Progenitor cell of endocrine pancreas (in vitro differentiated cells): Measurements from ENCODE around the gene KIAA1549. TPM values are rescaled to one million over a fixed set of nuclear protein-coding genes. Genes with fewer than 3 reads are reported as not detected.
A peak's percentile ranks its signal among the peaks of the same experiment; 100 is the strongest.

ENCODE experiments used
- DNase-seq: peaks from one replicate; pipeline ENCODE4 v3.0.0; 2021; ENCODE audit warnings: low spot score; ENCODE audit not compliant: unreplicated experiment
- H3K27ac Mint-ChIP-seq: 2 replicates; pipeline ENCODE4 v1.8.0; 2021; ENCODE audit warnings: mild to moderate bottlenecking, moderate library complexity, mixed read lengths
- H3K27me3 Mint-ChIP-seq: 2 replicates; pipeline ENCODE4 v1.8.0; 2021; ENCODE audit warnings: mixed read lengths
- H3K36me3 Mint-ChIP-seq: 2 replicates; pipeline ENCODE4 v1.8.0; 2022; ENCODE audit warnings: mixed read lengths; ENCODE audit not compliant: insufficient read depth
- H3K4me1 Mint-ChIP-seq: 2 replicates; pipeline ENCODE4 v1.8.0; 2021; ENCODE audit warnings: low read depth, mixed read lengths
- H3K4me3 Mint-ChIP-seq: 2 replicates; pipeline ENCODE4 v1.8.0; 2021; ENCODE audit warnings: low read depth, mild to moderate bottlenecking, moderate library complexity, mixed read lengths
- H3K9me3 Mint-ChIP-seq: 2 replicates; pipeline ENCODE4 v1.8.0; 2021; ENCODE audit warnings: low read depth, mixed read lengths
- total RNA-seq: library from RNA; stranded (reverse); gene quantifications from 2 replicates; pipeline ENCODE4 v1.2.1, GENCODE V29; 2021
- TF ChIP-seq, protein P1 (sequence below): fragments of 200-600 bp; sonication (generic); IDR thresholded peaks from one replicate; pipeline ENCODE4 v1.5.0; 2021; ENCODE audit warnings: antibody characterized with exemption, mild to moderate bottlenecking; ENCODE audit not compliant: unreplicated experiment

The KIAA1549 gene
- total RNA-seq, 1 donor from 2014 or later: 45.8 TPM

- TF ChIP-seq, protein P1, sequence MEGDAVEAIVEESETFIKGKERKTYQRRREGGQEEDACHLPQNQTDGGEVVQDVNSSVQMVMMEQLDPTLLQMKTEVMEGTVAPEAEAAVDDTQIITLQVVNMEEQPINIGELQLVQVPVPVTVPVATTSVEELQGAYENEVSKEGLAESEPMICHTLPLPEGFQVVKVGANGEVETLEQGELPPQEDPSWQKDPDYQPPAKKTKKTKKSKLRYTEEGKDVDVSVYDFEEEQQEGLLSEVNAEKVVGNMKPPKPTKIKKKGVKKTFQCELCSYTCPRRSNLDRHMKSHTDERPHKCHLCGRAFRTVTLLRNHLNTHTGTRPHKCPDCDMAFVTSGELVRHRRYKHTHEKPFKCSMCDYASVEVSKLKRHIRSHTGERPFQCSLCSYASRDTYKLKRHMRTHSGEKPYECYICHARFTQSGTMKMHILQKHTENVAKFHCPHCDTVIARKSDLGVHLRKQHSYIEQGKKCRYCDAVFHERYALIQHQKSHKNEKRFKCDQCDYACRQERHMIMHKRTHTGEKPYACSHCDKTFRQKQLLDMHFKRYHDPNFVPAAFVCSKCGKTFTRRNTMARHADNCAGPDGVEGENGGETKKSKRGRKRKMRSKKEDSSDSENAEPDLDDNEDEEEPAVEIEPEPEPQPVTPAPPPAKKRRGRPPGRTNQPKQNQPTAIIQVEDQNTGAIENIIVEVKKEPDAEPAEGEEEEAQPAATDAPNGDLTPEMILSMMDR: no peak
- DNase-seq: no peak
- Mint-ChIP-seq H3K9me3 (no peaks in the 10 kb centered on the region), H3K4me1 (peaks cover 6% of the 10 kb centered on the region), H3K27me3 (no peaks in the 10 kb centered on the region), H3K27ac (peak overlapping the region; percentile 7), H3K4me3 (no peak overlapping the region), H3K36me3 (peaks cover 23% of the 10 kb centered on the region)
Measured at GRCh38 chr7:138918176-138918575, 63.0 kb downstream of the KIAA1549 start.

DNA sequence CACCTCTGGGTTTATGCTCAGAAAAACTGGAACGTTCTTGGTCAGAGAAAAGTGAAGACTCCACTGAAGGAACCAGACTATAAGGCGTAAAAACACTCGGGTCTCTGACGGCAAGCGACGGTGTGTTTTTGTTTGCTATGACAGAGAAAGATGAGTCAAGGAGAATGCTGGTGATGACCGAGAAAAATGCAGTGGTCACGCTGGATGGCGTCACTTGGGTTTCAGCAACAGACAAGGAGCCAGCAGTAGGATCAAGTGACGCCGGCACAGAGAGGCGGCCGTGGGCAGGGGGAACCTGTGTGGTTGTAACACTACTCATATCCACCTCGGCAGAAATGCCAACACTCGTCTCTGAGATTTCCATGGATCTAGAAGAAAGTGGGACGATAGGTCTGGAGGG lies 63.4 kb downstream of the KIAA1549 start:
- Mint-ChIP-seq H3K27me3 (no peaks in the 10 kb centered on the region), H3K36me3 (peaks cover 22% of the 10 kb centered on the region), H3K9me3 (no peaks in the 10 kb centered on the region), H3K4me3 (no peak overlapping the region), H3K4me1 (peaks cover 6% of the 10 kb centered on the region), H3K27ac (no peak overlapping the region)
- no peak for DNase-seq
- TF ChIP-seq, protein P1: no peak

DNA sequence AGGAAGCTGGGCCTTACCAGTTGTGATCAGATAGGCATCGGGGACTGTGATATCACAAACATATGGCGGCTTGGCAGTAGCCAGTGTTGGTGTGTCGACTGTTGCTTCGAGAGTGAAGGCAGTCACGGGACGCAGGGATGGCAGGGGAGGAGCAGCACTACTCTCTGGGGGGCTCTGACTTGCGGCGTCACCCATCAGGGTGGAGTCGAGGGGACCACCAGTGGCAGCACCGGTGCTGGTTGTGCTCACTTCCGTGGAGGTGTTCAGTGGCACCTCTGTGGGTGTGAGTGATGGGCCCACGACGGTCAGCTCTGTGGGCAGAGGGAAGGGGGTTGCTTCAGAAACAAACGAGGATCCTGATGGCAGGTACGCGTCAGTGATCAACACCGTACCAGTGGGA lies 64.5 kb downstream of the KIAA1549 start:
- H3K4me3 Mint-ChIP-seq: no peak overlapping the region
- no peak for DNase-seq
- TF ChIP-seq, protein P1: no peak
- H3K36me3 Mint-ChIP-seq: peaks cover 25% of the 10 kb centered on the region
- no peaks in the 10 kb centered on the region for H3K9me3 Mint-ChIP-seq
- peaks cover 6% of the 10 kb centered on the region for H3K4me1 Mint-ChIP-seq
- no peaks in the 10 kb centered on the region for H3K27me3 Mint-ChIP-seq
- H3K27ac Mint-ChIP-seq: no peak overlapping the region

GRCh38 chr7:138916275-138916674 lies 64.9 kb downstream of the KIAA1549 start:
- no peak overlapping the region for H3K27ac Mint-ChIP-seq

GRCh38 chr7:138913783-138914182 lies 67.4 kb downstream of the KIAA1549 start:
- H3K36me3 Mint-ChIP-seq: peaks cover 29% of the 10 kb centered on the region

More at GRCh38 chr7:138916275-138916674, 64.9 kb downstream of the KIAA1549 start:
- no peak for DNase-seq
- Mint-ChIP-seq H3K36me3 (peaks cover 26% of the 10 kb centered on the region), H3K4me3 (no peak overlapping the region), H3K27me3 (no peaks in the 10 kb centered on the region), H3K4me1 (peaks cover 6% of the 10 kb centered on the region), H3K9me3 (no peaks in the 10 kb centered on the region)
- TF ChIP-seq, protein P1: no peak

More at GRCh38 chr7:138913783-138914182, 67.4 kb downstream of the KIAA1549 start:
- DNase-seq: no peak
- no peaks in the 10 kb centered on the region for H3K9me3 Mint-ChIP-seq
- H3K27me3 Mint-ChIP-seq: no peaks in the 10 kb centered on the region
- H3K27ac Mint-ChIP-seq: peak overlapping the region; percentile 81
- H3K4me1 Mint-ChIP-seq: no peaks in the 10 kb centered on the region
- TF ChIP-seq, protein P1: no peak
- no peak overlapping the region for H3K4me3 Mint-ChIP-seq
